Neuron (in vitro differentiated cells): Measurements from ENCODE around the gene LPCAT3.
"Not testable (repeated sequence)": the region's sequence is repeated elsewhere in the genome, so short reads cannot be mapped to it uniquely, and the experiment has no call there.

ENCODE experiments used
- H2AFZ ChIP-seq: one replicate; pipeline ENCODE4 v1.6.1; 2013; ENCODE audit warnings: low read depth, mild to moderate bottlenecking, inconsistent platforms, low read length, moderate library complexity
- H3K27me3 ChIP-seq: one replicate; pipeline ENCODE4 v1.6.1; 2013; ENCODE audit warnings: low read length; ENCODE audit not compliant: insufficient read depth
- H3K36me3 ChIP-seq: one replicate; pipeline ENCODE4 v1.6.1; 2013; ENCODE audit warnings: low read length; ENCODE audit not compliant: insufficient read depth
- H3K4me1 ChIP-seq: one replicate; pipeline ENCODE4 v1.6.1; 2013; ENCODE audit warnings: low read length; ENCODE audit not compliant: insufficient read depth
- H3K4me3 ChIP-seq: 2 replicates; pipeline ENCODE4 v1.5.1; 2013; ENCODE audit warnings: mild to moderate bottlenecking, low read length, moderate library complexity
- H3K9me3 ChIP-seq: one replicate; pipeline ENCODE4 v1.6.1; 2013; ENCODE audit warnings: low read length

The LPCAT3 gene, protein sequence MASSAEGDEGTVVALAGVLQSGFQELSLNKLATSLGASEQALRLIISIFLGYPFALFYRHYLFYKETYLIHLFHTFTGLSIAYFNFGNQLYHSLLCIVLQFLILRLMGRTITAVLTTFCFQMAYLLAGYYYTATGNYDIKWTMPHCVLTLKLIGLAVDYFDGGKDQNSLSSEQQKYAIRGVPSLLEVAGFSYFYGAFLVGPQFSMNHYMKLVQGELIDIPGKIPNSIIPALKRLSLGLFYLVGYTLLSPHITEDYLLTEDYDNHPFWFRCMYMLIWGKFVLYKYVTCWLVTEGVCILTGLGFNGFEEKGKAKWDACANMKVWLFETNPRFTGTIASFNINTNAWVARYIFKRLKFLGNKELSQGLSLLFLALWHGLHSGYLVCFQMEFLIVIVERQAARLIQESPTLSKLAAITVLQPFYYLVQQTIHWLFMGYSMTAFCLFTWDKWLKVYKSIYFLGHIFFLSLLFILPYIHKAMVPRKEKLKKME

DNA sequence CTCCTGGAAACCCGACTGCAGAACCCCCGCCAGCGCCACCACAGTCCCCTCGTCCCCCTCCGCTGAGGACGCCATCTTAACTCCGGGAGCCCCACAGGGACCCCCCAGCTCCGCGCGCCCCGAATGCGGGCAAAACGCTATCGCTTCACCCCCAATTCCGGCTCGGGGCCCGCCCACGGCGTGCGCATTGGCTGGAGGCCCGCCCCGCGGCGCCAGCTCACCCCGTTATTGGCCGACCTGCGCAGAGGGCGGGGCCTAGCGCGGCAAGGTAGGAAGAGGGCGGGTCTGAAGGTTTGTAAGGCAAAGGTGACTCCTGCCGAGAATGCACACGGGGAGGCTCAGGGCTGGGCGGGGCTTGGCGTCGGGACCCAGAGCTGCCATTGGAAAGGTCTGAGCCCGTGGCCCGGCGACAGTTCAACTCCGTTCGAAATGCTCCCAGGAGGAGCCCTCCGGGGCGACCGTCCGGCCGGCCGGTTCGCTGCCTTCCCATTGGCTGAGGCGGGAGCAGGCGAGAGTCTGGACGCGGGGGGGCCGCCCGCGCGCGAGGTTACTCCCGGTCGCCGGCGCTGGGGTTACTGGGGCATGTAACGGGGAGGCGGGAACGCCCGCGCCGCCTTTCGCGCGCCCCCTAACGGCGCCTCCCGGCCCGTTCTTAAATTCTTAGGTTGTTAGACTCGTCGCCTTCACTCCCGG, at the start of gene LPCAT3:
Gene LPCAT3, minus strand, starts transcription at position 127 of the 693 bp plus-strand sequence. Its CDS starts 52 bp downstream, at position 75.
- Histone ChIP-seq H3K36me3 (no peaks in the 10 kb centered on the region), H3K9me3 (no peaks in the 10 kb centered on the region), H3K4me3 (peak within 1 kb of the TSS; percentile 73), H2AFZ (peak within 1 kb of the TSS; percentile 93), H3K27me3 (no peaks in the 10 kb centered on the region), H3K4me1 (peaks cover 16% of the 10 kb centered on the region)

DNA sequence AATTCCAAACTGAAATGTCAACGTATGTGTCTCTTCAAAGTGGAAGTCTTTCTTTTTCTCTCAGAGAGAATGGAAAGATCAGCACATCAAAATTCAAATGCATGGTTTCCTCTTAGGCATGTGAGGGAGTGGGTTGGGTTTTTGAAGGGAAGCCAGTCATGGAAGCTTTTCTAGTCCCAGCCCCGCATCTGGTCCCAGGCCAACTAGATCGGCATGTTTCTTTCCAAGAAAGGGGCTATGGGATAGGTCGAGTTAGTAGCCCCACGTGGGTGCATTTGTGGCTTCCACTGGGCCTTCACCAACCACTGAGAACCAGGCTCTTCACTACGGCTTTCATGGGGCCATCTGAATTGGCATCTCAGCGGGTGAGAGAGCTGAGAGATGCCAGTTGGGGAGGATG, 48.8 kb upstream of the LPCAT3 start:
- Histone ChIP-seq H3K36me3 (no peaks in the 10 kb centered on the region), H3K4me3 (no peak overlapping the region), H3K4me1 (no peaks in the 10 kb centered on the region), H3K9me3 (no peaks in the 10 kb centered on the region), H3K27me3 (no peaks in the 10 kb centered on the region), H2AFZ (no peak overlapping the region)

DNA sequence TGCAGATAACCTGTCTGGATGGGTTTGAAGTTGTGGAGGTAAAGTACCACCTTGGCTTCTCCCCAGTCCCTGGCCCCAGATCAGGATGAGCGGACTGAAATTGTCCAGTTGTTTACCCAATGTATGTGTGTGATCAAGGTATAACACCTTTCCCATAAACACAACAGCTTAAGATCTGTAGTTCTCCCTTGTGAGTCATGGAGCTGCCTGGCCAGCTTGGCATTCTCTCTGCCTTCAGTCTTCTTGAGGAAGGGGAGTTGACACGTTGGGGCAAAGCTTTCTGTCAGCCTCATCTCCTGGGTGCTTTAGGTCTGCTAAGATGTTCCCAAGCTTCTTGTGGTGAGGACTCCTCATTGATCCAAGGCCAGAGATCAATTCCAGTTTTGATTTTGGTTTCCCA, 48.3 kb upstream of the LPCAT3 start:
- no peaks in the 10 kb centered on the region for H3K9me3 ChIP-seq
- no peak overlapping the region for H3K4me3 ChIP-seq
- no peaks in the 10 kb centered on the region for H3K36me3 ChIP-seq
- no peaks in the 10 kb centered on the region for H3K4me1 ChIP-seq
- H2AFZ ChIP-seq = no peak overlapping the region
- H3K27me3 ChIP-seq = no peaks in the 10 kb centered on the region

DNA sequence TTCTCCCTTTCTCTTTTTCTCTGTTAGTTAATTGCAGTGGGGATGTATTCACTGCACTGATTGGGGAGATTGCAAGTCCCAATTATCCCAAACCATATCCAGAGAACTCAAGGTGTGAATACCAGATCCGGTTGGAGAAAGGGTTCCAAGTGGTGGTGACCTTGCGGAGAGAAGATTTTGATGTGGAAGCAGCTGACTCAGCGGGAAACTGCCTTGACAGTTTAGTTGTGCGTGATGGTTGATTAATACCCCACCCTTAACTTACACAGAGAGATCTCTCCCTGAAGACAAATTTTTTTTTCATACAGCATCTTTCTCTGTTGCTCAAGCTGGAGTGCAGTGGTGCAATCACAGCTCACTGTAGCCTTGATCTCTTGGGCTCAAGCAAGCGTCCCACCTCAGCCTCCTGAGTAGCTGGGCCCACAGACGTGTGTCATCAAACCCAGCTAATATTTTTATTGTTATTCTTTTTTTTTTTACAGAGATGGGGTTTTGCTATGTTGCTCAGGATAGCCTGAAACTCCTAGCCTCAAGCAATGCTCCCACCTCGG, 46.9 kb upstream of the LPCAT3 start:
- Histone ChIP-seq H3K27me3 (no peaks in the 10 kb centered on the region), H3K4me3 (no peak overlapping the region), H3K4me1 (peaks cover 3% of the 10 kb centered on the region), H3K9me3 (no peaks in the 10 kb centered on the region), H2AFZ (no peak overlapping the region), H3K36me3 (no peaks in the 10 kb centered on the region)

DNA sequence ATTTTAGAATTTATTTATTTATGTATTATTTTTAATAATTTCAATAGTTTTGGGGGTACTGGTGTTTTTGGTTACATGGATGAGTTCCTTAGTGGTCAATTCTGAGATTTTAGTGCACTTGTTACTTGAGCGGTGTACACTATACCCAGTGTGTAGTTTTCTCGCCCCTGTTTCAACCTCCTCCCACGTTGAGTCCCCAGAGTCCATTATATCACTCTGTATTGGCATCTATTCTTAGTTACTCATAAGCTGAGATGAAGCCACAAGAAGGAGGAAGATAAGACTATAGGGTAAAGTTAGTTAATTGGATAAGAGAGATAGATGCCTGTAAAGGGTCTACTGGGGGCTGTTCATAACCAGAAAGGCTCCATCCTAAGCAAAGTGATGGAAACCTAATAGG, 46.2 kb upstream of the LPCAT3 start:
- Histone ChIP-seq H3K36me3 (no peaks in the 10 kb centered on the region), H3K4me1 (peaks cover 3% of the 10 kb centered on the region), H3K4me3 (no peak overlapping the region), H3K9me3 (no peaks in the 10 kb centered on the region), H3K27me3 (no peaks in the 10 kb centered on the region), H2AFZ (no peak overlapping the region)

DNA sequence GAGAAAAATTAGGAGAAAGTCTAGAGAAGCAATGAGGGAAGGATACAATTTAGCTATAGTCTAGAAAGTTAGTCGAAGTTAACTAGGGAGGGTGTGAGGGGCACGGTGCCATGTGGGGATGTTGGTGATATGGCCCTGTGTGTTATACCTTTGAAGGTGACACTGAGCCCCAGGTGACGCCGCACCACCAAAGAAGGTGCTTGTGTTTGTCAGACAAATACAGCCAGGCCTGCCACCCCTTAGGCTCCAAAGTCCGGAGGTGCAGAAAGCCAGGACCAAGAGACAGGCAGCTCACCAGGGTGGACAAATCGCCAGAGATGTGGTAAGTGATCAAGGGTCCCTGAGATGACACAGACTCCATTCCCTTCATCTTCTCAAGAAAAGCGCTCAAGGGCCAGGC, 43.3 kb upstream of the LPCAT3 start:
- H3K9me3 ChIP-seq = no peaks in the 10 kb centered on the region
- no peak overlapping the region for H2AFZ ChIP-seq
- H3K36me3 ChIP-seq = no peaks in the 10 kb centered on the region
- no peaks in the 10 kb centered on the region for H3K27me3 ChIP-seq
- H3K4me1 ChIP-seq = peaks cover 3% of the 10 kb centered on the region
- no peak overlapping the region for H3K4me3 ChIP-seq

DNA sequence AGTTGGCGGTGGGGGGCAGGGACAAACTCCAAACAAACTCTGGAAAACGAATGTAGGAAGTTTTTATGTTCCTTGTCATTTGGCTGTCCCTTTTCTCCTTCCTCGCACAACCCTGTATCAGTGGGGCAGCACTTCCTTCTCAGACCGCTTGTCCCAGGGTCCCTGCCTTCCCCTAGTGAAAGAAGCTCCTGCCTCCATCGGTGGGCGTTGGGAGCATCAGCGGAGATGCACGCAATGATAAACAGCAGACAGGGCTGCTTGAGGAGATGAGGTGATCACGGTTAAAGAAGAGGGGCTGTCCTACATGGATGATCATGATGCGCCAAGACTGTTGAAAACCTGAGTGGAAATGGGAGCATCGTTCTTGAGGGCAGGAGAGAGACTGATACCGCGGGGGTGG, 42.9 kb upstream of the LPCAT3 start:
- no peak overlapping the region for H3K4me3 ChIP-seq
- H3K36me3 ChIP-seq = no peaks in the 10 kb centered on the region
- no peaks in the 10 kb centered on the region for H3K9me3 ChIP-seq
- H3K27me3 ChIP-seq = no peaks in the 10 kb centered on the region
- no peak overlapping the region for H2AFZ ChIP-seq
- H3K4me1 ChIP-seq = peaks cover 3% of the 10 kb centered on the region

DNA sequence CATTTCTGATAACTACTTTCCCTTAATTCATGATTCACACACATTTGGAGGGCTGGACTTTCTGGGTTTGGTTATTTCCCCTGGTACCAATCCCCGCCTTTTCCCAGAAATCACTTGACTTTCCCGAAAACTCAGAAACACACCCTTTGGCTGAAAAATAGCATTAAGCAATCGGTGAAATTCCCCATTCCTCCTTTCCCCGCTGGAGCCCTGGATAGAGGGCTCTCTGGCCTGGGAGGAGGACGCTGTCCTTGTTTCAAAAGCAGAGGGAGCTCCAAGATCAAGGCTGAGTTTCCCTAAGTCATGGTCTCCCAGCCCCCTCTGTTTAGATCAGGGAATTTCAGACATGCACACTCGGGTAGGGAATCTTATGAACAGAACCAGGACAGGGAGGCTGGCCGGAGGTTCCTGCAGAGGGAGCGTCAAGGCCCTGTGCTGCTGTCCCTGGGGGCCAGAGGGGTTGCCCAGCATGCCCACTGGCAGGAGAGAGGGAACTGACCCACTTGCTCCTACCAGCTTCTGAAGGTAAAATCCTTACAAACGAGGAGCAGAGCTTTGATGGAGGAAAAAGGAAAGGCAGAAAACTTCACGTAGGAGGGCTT, 42.2 kb upstream of the LPCAT3 start, which contains the start of gene C1S:
Gene C1S, plus strand, starts transcription at position 366 of the 602 bp plus-strand sequence. CDS start 1,195 bp downstream, outside the sequence.
- H2AFZ ChIP-seq = no peak within 1 kb of the TSS
- no peaks in the 10 kb centered on the region for H3K9me3 ChIP-seq
- H3K36me3 ChIP-seq = no peaks in the 10 kb centered on the region
- no peaks in the 10 kb centered on the region for H3K27me3 ChIP-seq
- no peak within 1 kb of the TSS for H3K4me3 ChIP-seq
- H3K4me1 ChIP-seq = peaks cover 3% of the 10 kb centered on the region

DNA sequence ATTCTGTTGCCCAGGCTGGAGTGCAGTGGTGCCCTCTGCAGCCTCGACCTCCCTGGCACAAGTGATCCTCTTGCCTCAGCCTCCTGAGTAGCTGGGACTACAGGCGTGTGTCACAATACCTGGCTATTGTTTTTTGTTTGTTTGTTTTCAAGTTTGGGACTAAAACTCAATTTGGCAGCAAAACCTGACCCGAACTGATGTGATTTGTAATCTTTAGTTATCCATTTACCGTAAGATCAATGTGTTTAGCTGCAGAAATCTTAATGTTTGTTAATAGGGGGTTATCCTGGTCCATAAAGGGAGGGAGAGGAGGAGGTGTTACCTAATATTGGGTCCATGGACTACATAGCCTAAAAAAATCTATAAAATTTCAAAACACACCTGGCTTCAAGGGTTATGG, 41.5 kb upstream of the LPCAT3 start:
- Histone ChIP-seq H3K36me3 (no peaks in the 10 kb centered on the region), H3K27me3 (no peaks in the 10 kb centered on the region), H3K4me3 (no peak overlapping the region), H2AFZ (no peak overlapping the region), H3K4me1 (peaks cover 3% of the 10 kb centered on the region), H3K9me3 (no peaks in the 10 kb centered on the region)

DNA sequence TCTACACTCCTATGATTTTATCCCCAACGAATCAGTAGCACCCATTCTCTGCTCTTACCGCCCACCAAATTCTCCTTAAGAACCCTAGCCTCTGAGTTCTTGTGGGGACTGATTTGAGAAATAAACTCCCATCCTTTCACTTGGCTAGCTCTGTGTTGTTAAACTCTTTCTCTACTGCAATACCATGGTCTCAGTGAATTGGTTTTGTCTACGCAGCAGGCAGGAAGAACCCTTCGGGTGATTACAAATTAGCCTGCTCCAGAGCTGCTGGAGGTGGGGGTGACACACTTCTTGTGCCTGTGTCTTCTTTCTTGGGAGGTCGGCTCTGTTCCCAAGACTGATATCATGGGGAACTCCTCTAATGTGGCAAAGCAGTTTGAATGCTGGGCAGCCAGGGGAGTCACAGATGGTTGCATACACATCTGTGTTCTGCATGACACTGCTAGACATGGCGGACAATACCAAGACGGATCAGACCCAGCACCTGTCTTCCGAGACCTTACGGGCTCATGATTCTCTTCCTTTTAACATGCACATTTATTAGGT, 40.6 kb upstream of the LPCAT3 start:
- Histone ChIP-seq H3K9me3 (no peaks in the 10 kb centered on the region), H3K36me3 (no peaks in the 10 kb centered on the region), H3K27me3 (no peaks in the 10 kb centered on the region), H2AFZ (no peak overlapping the region), H3K4me1 (peaks cover 3% of the 10 kb centered on the region), H3K4me3 (no peak overlapping the region)

DNA sequence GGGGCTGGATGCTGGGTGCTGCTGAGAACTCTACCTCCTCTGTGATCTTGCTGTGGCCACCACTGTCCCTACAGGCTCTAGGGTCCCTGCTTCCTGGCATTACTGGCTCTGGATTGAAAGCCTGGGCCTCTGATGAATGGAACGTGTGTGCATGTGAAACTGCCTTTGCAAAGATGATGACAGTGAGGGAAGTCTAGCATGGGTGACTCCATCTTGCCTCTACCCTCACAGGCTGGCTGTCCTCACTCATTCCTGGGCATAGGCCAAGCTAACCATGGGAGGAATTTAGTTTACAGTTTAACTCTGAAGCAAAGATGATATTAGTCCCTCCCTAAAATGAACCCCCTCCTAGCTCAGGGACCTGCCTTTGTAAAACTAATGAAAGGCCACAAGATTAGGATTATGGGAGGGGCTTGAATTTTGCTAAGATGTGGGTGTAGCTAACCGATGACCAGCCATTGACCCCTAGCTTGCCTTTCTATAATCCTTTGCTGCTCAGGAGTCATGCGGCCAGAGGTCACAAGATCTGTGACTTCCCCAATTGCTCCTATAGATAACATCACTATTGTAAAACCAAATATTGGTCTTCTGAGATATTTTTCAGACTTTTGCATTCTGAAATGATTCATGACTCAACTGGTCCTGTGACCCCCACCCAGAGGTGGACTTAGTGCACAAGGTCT, 40.0 kb upstream of the LPCAT3 start:
- Histone ChIP-seq H3K27me3 (no peaks in the 10 kb centered on the region), H3K4me3 (no peak overlapping the region), H3K36me3 (no peaks in the 10 kb centered on the region), H3K4me1 (peaks cover 3% of the 10 kb centered on the region), H2AFZ (no peak overlapping the region), H3K9me3 (no peaks in the 10 kb centered on the region)

DNA sequence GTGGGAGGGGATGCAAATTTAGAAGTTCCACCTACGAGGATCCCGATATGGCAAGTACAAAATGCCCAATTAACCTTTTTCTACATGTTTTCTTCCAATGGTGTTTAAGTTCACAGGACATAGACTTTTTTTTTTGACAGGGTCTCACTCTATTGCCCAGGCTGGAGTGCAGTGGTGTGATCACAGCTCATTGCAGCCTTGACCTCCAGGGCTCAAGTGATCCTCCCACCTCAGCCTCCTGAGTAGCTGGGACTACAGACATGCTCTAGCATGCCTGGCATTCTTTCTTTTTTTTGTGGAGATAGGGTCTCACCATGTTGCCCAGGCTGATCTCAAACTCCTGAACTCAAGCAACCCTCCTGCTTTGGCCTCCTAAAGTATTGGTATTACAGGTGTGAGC, 37.5 kb upstream of the LPCAT3 start:
- H2AFZ ChIP-seq, H3K36me3 ChIP-seq, H3K4me3 ChIP-seq, H3K4me1 ChIP-seq, H3K9me3 ChIP-seq, H3K27me3 ChIP-seq: not testable (repeated sequence)
